NCI-H1436 treated with DMSO at 0.1 percent for 48 hours (cell line): Measurements from ENCODE around the gene BCKDHB.

Source experiments
- DNase-seq: peaks from one replicate; lab custom pipeline; 2025; lab: John Stamatoyannopoulos, UW

The BCKDHB gene

GRCh38 chr6:80151635-80152034, 45.2 kb downstream of the BCKDHB start:
- DNase-seq, result no peak

DNA sequence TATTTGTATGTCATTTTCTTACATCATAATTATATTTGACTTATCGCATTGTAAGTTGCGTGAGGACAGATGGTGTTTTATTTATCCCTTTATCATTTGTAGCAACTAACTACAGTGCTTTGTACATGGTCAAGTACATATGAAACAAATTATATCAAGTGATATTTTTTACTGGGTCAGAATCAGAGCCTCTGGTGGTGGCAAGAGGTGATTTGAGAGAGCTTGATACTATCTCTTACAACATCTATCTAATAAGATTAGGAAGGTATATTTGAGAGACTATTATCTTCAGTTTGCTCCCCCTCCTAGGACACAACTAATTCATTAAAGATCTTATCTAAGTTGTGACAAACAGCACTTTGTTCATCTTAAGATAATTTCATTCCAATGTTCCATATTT, 47.7 kb downstream of the BCKDHB start:
- DNase-seq, result no peak

DNA sequence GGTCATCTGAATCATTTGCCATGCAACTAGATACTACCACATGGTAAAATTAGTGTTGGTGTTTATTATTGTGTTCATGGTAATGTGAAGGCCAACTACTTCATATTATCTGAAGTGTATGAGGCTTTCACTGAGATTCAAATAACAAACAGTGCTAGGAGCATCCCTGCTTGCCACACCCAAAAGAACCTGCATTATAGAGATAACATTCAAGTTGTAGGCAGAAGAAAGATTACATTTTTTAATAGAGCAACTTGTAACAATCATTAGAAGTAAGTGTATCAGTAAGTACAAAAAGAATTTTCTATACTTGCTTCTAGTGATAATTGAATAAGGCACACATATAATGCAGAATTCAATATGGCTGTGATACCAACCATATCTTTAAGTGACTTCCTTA, 49.8 kb downstream of the BCKDHB start:
- DNase-seq, result no peak

DNA sequence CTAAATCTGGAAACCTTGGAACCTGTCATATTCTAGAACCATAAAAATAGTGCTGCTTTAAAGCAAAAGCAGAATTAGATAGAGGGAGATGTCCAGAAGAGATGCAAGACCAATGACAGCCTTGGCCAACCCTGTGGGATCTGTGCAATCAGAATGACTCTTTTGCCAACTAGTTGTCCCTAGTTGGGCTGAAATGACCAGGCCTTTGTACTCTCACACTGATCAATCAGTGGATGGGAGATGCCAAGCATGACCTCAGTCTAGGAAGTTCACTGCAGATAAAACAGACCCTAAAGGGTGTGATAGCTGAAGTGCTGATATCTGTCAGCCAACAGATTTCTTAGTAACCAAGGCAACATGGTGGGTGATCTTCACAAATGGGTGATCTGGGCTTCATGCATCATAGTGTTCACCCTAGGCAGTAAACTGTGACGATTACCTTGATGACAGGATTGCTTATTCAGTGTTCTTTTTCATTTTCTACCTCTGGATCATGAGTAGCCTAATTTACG, 52.1 kb downstream of the BCKDHB start:
- no peak for DNase-seq

DNA sequence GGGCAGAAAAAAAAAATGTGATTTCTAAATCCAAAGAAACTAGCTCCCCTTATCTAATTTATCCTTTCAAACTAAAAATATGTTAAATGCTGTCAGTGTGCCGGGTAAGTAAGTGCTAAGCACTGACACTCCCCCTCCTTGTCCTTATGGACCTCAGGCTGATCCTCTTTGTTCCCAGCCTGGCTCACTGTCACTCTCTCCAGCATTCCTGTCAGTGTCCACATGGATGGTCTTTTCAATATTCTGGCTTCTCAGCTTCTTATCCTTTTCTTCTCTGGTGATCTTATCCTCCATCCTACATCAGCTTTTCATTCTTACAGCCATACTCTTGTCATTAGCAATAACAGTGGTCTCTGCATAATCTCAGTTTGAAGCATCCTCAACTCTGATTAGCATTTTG, 55.0 kb downstream of the BCKDHB start:
- no peak for DNase-seq

GRCh38 chr6:80163754-80164187, 57.3 kb downstream of the BCKDHB start:
- DNase-seq, result no peak

GRCh38 chr6:80165143-80165542, 58.7 kb downstream of the BCKDHB start:
- no peak for DNase-seq

- DNase-seq, result no peak
Measured at GRCh38 chr6:80165819-80166218, 59.3 kb downstream of the BCKDHB start.

- no peak for DNase-seq
Measured at GRCh38 chr6:80170433-80170832, 64.0 kb downstream of the BCKDHB start.

DNA sequence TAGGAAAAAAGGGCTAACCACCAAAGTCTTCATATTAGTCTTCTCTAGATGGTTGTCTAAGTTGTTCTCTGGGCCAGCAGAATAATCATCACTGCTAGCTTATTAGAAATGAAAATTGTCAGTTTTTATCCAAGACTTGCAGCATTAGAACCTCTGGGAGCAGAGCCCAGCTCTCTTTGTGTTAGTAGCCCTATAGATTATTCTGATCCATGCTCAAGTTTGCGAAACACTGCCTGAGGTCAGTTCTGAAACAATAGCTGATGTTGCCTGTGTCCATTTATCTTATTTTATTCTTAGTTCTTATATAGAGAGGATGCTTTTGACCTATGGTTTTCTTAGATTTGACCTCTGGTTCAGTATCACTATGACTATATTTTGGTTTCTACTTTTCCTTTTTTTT, 66.9 kb downstream of the BCKDHB start:
- no peak for DNase-seq

DNA sequence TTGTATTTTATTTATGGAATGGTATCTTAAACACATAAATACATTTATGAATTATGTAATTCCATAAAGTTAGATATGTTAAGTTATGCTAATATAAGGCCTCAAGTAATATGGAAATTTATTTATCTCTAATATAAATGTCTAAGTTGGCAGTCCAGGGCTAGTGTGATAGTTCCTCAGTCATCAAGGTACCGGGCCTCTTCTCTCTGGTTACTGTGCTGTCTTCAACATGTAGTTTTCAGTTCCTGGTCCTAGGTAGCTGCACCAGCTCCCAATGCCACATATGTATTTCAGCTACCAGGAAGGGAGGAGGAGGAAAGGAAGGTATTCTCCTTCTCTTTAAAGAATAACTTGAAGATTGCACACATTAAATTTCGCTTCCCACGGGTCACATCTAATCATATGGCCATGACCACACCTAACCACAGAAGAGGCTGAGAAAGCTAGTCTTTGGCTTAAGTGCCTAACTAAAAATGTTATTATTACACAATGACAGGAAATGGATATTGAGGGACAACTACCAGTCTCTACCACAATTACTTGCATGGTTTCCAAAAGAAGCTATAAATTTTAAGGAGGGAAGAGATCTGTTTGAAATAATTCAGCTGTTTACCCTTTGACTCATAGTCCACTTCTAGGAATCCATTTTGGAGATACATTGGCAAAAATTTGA, 68.6 kb downstream of the BCKDHB start:
- DNase-seq, result no peak

DNA sequence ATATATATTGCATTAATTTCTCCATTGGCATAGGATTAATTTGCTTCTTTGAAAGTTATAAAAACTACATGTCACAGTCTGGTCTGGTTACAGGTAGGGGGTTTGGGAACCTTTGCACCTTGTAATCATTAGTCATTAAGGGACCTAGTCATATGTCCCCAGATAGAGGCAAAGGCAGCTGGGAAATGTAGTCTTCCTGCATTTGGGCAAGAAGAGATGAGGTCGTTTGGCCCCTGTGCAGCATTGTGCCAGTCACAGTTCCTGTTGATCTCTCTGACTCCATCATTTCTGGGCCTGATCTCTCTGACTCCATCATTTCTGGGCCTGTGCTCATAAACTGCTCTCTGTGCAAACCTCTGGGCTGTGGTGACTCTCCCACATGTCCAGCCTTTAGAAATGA, 73.2 kb downstream of the BCKDHB start:
- DNase-seq, result no peak

DNA sequence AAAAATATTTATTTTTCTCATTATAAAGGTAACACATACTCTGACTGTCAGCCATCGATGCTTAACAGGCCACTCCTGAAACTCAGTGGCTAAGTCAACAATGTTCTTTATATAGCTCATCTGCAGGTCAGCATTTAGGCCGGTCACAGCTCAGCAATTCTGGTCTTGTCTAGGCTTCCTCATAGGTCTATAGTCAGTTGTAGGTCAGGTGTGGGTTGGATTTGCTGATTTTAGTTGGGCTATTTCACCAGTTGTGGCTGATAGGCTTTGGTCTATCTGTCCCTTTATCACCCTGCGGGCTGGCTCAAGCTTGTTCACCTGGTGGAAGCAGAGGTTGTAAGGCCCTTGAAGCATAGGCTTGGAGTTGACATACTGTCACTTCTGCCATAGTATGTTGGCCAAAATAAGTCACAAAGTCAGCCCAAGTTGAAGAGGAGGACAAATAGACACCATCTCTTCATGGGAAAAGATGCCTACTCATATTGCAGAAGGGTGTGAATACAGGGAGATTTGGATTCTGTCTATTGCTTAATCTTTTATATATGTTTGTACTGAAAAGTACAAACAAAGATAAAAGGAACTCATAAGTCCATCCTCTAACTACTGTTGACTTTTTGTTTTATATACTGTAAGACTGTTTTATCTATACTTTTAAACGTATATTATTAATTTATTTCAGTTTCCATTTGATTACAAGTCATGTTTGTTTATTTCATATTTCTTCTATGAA, 75.0 kb downstream of the BCKDHB start:
- DNase-seq, result no peak

GRCh38 chr6:80182308-80182707, 75.8 kb downstream of the BCKDHB start:
- DNase-seq, result no peak

DNA sequence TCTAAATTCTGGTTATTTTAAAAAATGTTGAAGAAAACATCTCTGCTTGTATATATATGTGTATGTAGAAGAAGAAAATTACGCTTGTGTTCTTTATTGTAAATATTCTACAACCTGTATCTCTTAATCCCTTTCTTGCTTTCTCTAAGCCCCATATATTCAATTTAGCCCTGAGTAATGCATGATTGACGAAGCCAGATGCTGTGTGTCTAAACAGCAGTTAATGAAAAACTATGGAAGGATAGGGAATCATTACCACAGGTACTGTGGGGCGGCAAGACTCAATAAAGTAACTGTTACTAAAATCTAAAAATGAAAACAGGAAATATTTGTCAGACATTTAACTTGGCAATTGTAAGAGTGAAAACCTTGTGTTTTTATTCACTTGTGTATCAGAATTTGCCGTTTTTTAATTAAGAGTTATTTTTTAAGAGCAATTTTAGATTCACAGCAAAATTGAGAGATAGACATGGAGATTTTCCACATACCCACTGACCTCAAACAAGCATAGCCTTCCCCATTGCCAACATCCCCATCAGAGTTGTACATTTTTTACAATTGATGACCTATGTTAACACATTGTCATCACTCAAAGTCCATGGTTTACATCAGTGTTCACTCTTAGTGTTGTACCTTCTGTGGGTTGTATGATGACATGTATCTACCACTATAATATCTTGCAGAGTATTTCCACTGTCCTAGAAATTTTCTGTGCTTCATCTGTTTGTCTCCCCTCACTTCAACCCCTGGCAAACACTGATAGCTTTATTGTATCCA, 76.7 kb downstream of the BCKDHB start:
- no peak for DNase-seq

DNA sequence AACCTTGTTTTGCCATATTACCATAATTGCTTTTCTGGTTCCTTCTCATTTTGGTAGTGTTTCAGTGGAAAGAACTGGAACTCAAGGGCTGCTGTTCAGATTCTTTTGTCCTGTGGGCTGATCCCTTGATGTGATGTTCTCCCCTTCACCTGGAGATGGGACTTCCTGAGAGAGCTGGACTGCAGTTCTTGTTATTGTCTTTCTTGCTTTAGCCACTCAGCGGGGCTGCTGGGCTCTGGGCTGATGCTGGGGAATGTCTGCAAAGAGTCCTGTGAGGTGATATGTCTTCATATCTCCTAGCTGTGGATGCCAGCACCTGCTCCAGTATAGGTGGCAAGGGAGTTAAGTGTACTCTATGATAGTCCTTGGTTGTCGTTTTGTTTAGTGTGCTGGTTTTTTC, 79.0 kb downstream of the BCKDHB start:
- no peak for DNase-seq

GRCh38 chr6:80186082-80186481, 79.6 kb downstream of the BCKDHB start:
- no peak for DNase-seq

- DNase-seq, result no peak
Measured at GRCh38 chr6:80196906-80197305, 90.4 kb downstream of the BCKDHB start.

- DNase-seq, result no peak
Measured at GRCh38 chr6:80197474-80197873, 91.0 kb downstream of the BCKDHB start.

GRCh38 chr6:80197986-80198385, 91.5 kb downstream of the BCKDHB start:
- DNase-seq, result no peak

DNA sequence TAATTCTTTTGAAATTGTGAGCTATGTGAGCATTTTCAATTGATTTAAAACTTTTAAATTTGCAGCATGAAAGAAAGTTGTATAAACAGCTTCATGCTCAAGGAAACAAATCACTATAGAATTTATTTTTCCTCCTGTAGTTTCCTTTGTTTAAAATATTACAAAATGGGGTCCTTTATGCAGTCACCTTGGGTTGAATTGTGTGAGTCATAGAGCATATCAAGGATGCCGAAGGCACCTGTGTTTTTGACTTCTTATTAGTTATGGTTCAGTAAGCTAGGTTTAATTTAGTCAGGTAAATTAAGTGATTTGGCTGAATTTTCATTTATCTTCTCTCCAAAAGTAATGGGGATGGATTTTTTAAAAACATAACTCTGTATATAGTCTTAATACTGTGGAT, 96.8 kb downstream of the BCKDHB start:
- DNase-seq, result no peak

- no peak for DNase-seq
Measured at GRCh38 chr6:80205404-80205803, 98.9 kb downstream of the BCKDHB start.

DNA sequence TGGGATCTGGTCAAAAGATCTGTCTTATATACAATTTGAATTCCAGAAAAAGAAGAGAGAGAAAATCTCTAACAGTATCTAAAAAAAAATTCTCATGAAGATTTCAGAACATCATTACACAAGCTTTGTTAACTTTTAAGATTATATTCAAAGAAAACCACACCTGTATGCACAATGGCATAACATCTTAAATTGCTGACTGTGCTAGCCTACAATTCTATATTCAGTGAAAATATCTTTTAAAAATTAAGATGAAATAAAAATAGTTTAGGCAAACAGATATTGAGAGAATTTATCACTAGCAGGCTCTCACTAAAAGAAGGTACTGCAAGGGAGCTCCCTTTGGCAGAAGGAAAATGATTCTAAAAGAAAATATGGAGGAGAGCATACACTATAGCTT, 100.3 kb downstream of the BCKDHB start:
- no peak for DNase-seq
